GM18858 (cell line): Measurements from ENCODE around the gene VEZF1.

Source experiments
- ATAC-seq: cut with Tn5 transposase; IDR thresholded peaks from one replicate; pipeline ENCODE4 v1.9.1; 2021; ENCODE audit not compliant: unreplicated experiment

The VEZF1 gene

DNA sequence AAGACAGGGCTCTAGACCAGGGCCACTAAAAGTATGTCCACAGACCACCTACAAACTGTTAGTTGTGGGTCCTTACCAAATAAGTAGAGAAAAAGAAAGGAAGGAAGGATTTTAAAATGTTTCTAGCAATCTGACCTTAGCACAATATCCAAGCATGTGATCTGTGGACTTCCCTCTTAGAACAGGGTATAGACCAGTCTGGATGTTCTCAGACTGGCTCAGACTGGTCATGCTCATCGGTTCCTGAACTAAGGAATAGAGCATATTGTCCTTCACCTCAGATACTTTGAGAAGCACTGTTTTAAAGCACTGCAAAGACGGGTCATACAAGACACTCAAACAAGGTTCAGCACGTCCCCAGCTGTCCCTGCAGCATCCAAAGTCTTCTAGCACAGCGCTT is 58.7 kb downstream of the VEZF1 start:
- no peak for ATAC-seq

DNA sequence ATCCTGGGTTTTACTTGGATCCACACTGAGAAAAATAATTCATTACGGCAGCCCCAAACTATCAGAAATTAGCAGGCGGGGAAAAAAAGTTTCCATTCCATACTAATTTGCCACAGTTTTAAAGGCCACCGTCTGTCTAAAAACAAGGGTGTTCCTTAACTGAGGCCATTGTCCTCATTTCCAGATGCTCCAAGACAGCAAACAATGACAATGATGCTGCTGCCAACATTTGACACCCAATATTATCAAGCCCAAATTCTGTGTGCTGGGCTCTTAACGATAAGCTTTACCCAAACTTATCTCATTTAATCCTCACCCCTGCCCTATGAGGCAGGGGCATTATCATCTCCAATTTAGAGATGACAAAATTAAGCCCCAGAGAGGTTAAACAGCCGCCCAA is 59.1 kb downstream of the VEZF1 start:
- no peak for ATAC-seq

DNA sequence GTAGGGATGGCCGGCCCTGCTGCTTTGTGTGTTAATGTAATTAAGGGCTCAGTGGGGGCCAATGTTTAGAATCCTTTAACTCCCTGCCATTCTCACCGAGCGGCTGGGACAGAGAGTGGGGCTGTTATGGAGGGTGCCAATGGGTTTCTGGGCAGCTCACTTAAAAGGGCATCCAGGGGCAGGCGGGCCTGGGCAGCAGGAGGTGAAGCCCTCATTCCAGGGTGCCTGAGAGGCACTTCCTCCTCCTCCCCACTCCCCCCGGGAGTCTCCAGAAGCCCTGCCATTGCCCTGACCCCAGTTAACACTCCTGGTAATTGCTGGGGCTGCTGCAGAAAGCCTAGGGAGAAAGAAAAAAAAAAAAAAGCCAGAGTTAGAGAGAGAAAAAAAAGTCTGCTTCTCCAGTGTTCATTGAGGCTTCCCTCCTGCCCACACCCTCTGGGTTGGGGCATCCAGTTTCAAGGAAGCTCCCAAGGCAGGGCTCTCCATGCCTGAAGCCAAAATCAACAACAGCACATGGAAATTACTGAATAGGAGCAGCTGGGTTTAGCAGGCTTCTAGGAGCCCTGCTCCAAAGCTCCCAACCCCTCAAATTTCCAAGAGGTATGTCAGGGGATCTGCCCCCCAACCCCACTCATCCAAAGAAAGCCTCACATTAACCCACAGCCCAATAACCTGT is 60.9 kb downstream of the VEZF1 start:
- no peak for ATAC-seq

- ATAC-seq = no peak
Observed at GRCh38 chr17:57926723-57927047, 61.4 kb downstream of the VEZF1 start.

- ATAC-seq = no peak
Observed at GRCh38 chr17:57925361-57925990, 62.6 kb downstream of the VEZF1 start.

- ATAC-seq = no peak
Observed at GRCh38 chr17:57924677-57925076, 63.4 kb downstream of the VEZF1 start.
